CD1c-positive myeloid dendritic cell (primary cell): ENCODE data around the gene DIAPH2.

Experiments
- DNase-seq: peaks from one replicate; pipeline ENCODE4 v3.0.0-alpha.2; 2016; ENCODE audit errors: extremely low spot score

The DIAPH2 gene

GRCh38 chrX:97308171-97308570 lies 623.5 kb downstream of the DIAPH2 start:
- no peak for DNase-seq

GRCh38 chrX:97309487-97310116 lies 625.0 kb downstream of the DIAPH2 start:
- no peak for DNase-seq

DNA sequence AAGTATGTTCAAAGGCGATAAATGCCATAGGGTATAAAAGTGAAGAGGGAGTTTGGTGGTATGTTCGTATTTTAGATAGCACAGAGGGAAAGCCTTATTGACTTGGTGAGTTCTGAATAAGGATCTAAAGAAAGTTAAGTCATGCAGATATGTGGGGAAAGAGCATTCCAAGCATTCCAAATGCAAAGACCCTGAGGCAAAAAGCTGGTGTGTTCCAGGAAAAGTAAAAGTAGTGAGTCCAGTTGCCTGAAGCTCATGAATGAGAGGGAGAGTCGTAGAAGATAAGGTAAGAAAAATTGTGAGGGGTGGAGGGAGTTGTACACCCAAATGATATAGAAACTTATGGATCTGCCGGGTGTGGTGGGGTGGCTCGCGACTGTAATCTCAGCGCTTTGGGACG lies 625.7 kb downstream of the DIAPH2 start:
- no peak for DNase-seq

DNA sequence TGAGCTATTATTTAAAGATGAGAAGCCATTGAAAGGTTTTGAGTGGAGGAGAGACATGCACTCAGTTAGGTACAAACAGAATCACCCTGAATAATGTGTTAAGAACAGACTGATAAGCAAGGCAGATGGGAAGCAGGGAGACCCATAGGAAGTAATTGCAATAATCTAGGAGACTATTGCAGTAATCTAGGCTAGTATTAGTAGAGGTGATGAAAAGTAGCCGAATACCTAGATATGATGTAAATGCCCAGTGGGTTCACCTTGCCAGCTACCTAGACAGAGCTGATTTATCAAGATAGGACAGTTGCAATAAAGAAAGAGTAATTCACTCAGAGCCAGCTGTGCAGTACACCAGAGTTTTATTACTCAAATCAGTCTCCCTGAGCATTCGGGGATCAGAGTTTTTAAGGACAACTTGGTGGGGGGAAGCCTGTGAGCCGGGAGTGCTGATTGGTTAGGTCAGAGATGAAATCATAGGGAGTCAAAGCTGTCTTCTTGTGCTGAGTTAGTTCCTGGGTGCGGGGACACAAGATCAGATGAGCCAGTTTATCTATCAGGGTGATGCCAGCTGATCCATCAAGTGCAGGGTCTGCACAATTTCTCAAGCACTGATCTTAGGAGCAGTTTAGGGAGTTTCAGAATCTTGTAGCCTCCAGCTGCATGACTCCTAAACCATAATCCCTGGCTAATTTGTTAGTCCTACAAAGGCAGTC lies 626.6 kb downstream of the DIAPH2 start:
- DNase-seq, result no peak

GRCh38 chrX:97314345-97314744 lies 629.7 kb downstream of the DIAPH2 start:
- DNase-seq, result no peak

DNA sequence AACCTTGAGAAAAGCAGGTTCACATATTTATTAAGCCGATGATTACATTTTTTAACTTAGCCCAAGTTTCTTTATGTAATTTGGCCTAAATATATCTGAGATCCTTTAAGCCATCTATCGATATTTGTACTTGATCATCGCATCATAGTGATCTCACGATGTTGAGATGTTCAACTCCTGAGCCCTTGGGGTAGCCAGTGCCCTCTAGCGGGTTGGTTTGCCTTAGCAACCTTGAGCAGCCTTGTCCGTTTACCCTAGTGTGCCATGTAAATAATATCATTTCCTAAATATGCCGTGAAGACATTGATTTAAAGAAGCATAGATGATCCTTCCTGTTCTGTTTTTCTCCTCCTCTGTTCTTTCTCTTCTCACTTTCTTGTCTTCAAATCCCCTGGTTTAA lies 631.3 kb downstream of the DIAPH2 start:
- DNase-seq, result no peak

GRCh38 chrX:97320305-97320704 lies 635.7 kb downstream of the DIAPH2 start:
- no peak for DNase-seq

DNA sequence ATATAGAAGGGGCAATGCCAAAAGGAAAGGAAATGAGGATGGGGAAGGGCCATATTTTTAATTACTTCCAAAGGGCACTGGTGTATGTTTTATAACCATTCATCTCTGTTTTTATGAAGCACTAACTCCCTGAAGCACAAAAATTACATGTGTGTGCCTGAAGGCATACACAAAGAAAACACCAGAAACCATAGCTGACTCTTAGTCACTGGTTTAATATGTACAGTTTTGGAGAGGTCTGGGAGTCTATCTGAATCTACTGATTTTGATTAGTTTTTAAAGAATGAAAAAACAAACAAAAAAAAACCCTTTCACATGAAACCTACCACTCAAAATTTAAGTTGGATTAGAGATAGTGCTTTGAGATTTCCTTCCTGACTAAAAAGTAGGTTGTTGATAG lies 637.8 kb downstream of the DIAPH2 start:
- DNase-seq, result no peak

DNA sequence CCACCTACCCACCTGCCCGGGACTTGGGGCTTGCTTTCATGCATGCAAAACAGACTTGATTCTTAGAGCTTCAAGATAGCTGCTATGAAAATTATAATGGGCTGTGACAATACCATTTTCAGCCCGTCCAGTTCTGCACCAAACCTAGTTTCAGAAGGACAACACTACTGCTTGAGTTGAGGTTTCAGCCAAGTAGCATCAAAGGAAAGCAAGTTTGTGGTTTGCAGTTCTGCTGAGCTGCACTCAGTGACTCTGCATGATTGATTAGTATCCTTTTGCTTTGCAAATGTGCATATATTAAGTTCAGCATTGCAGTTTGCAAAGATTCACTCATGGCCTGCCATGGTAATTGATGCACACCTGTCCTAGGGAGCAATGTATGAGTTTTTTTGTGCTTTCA lies 641.8 kb downstream of the DIAPH2 start:
- no peak for DNase-seq

DNA sequence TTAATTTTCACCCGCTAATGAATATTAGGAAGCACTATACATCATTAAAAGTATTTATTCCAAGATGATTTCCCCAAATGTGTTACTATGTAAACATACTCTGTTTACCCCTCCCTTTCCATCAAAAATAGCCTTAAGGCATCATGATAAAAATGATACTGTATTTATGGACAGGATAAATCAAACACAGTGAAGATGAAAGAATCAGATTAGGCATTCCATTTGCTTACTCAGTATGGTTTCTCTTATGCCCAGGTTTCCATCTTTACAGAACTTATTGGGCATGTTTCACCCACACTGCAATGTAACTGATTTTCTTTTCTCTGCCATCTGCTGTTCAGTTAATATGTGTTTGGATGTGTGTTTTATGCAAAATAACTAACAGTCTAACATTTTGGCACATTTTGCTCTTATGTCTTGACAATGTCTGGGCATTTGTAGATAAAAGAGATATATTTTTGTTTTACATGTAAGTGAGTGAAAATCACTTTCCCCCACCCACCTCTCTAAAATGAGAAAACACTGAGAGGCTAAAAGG lies 644.3 kb downstream of the DIAPH2 start:
- DNase-seq, result no peak

DNA sequence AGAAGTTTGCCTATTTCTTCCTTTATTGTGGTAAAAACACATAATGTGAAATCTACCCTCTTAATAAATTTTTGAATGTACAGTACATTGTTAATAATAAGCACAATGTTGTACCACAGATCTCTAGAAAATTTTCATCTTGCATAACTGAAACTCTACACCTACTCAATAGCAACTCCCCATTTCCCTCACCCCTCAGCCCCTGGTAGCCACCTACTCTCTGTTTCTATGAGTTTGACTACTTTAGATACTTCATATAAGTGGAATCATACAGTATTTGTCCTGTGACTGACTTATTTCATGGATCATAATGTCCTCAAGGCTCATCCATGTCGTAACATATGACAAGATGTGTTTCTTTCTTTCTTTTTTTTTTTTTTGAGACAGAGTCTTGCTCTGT lies 645.5 kb downstream of the DIAPH2 start:
- DNase-seq, result no peak

DNA sequence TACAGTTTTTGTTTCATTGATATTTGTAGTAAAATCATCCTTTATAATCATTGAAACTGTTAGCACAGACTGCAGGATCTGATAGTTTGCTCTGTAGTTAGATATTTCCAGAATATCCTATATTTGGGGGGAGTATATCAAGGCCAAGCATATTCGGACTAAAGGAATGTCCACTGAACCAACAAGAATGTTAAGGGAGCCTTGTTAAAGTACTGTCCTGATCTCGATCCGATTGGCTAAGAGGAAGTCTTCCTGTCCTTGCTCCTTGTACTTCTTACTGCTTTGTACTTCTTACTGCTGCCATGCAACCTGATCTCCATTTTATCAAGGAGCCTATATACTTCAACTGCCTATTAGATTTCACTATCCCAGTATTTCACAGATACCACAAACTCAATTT lies 648.3 kb downstream of the DIAPH2 start:
- no peak for DNase-seq

DNA sequence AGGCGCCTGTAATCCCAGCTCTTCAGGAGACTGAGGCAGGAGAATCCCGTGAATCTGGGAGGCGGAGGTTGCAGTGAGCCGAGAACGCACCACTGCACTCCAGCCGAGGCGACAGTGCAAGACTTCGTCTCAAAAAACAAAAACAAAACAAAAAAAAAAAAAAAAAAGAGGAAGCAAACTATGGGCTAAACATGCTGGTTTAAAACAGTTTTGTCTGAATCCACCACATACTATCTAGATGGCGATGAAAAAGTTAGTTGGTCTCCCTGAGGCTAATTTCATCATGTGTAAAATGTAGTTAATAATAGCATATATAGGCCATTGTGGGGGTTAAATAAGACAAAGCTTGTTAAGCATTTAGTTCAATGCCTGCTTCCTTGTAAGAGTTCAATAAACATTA lies 650.2 kb downstream of the DIAPH2 start:
- DNase-seq, result no peak

- DNase-seq, result no peak
Measured at GRCh38 chrX:97344724-97345123, 660.1 kb downstream of the DIAPH2 start.

DNA sequence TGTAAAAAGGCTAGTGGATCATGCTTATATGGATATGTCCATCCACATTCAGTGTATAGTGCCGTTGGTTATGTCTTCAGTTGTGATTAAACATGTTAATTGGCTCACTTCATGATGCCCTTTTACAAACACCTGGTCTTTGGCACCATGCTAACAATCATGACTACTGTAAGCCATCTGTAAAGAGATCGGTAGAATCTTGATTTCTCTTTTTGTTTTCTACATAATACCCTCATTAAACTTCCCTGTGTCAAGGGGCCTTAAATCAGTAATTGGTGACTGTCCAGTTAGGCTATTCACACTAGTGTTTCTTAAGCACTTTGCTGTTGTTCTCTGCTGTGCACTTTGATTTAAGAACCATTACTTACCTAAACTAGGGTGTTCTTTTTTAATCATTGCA lies 674.3 kb downstream of the DIAPH2 start:
- DNase-seq, result no peak

DNA sequence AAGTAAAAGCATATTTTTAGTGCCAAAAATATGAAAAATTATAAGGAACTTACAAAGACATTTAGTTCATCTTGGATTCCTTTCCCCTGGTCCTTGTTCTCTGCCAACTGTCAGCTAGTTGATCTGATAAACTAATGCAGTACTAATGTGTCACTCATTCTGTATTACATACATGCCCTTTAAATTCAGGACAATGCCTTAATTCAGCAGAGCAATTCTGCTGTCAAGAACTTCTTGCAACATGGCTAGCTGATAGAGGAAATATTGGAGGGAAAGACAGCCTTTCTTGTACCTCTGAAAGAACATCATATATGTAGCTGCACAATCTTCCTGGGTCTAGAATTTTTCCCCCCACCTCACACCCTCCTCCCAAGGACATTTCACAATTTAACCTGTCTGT lies 679.2 kb downstream of the DIAPH2 start:
- no peak for DNase-seq

DNA sequence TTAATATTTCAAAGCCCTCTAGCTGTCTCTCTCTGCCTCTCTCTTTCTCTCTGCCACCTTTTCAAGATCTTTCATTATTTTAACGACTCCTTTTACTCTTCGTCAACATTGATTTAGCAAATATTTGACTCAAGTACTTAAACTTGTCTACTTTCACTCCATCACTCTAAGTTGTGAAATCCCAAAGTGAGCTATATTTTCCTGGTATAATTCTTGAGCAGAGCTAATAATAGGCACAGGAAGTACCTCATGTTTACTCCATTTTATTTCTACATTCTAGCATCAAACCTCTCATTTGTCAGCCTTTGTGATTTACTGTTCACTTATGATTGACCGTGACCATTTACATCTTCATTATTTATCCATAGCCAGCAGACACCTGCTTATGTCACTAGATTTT lies 681.6 kb downstream of the DIAPH2 start:
- DNase-seq, result no peak

DNA sequence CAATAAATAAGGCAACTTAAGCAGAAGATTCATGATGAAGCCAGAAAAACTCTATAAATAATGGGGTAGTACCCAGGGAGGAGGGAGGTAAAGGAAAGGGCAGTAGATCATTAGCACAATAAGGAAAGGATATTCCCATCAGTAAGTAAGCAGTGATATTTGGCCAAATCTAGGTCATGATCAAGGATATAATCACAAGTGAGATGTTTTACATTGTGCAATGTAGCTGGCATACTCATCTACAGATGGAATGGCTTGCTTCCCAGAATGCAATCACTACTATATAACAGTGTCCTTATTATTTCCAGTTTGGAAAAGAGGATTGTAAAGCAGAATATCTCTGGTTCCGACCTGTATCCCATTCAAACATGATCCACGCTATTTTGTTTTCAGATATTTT lies 682.5 kb downstream of the DIAPH2 start:
- DNase-seq, result no peak

- DNase-seq, result no peak
Measured at GRCh38 chrX:97369947-97370346, 685.3 kb downstream of the DIAPH2 start.

DNA sequence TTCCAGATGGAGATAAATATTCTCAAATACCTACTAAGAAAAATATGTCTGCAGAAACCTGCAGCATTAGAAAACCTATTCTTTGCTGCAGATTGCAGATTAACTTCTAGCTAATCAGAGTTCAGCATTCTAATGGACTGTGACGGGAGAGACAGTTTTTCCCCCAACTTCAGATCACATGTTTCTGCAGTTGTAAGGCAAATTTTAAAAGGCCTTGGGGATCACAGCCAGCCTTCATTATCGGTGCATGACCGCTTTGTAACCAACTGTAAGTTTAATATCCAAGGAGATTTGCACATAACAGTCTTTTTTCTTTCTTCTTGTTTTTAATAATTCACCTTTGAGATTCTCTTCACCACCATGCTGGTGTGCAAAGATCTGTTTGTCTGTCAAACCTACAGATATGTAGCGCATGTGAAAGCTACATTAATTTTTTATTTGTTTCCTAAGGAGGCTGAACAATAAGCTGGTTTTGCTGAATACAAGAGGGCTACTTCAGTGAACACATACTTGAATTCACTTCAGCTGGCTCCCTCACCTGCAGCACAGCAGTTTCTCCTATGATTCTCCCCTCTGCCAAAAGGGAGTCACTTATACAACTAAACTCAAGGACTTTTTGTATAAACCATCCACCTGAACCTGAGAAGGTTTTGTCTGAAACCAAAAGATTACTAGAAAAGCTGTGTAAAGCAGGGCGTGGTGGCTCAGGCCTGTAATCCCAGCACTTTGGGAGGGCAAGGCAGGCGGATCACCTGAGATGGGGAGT lies 687.5 kb downstream of the DIAPH2 start:
- DNase-seq, result no peak

DNA sequence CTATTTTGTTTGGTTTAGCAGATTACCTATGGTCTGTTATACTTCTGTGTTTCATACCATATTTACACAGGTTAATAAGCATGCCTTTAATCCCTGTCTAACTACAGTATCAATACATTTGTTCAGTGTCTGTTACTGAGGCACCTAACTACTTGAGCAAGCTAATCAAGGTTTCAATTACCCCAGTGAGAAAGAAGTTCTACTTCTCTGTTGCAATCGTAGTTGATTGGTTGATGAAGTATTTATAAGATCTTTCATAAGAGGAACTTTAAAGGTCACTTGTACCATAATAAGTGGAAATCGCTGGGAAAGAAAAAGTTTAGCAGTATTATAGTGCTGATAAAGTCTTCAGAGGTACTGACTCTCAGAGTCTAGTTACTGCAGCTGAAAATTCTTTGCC lies 689.6 kb downstream of the DIAPH2 start:
- no peak for DNase-seq

- no peak for DNase-seq
Measured at GRCh38 chrX:97380200-97380599, 695.6 kb downstream of the DIAPH2 start.

DNA sequence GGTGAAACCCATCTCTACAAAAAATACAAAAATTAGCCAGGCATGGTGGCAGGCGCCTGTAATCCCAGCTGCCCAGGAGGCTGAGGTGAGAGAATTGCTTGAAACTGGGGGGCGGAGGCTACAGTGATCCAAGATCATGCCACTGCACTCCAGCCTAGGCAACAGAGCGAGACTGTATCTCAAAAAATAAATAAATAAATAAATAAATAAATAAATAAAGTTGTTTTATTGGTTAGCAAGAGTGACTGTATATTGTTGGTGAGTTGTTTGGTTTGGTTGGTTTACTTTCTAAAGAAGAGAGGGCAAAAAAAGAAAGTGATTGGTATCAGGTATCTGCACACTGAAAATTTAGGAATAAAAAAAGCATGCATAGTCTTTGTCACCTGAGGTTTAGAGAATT lies 700.0 kb downstream of the DIAPH2 start:
- no peak for DNase-seq
